AG04449 (cell line): Measurements from ENCODE around the gene IQGAP2.

ENCODE experiments used
- CTCF ChIA-PET: fragments of 350-600 bp; formaldehyde crosslinking; extraction: SDS; loops from one replicate; lab custom pipeline; 2021; ENCODE audit warnings: antibody characterized with exemption; lab: Yijun Ruan, JAX
- POLR2A ChIA-PET: fragments of 400-600, 350-600 bp; formaldehyde crosslinking; extraction: SDS; loops from one replicate; lab custom pipeline; 2020; ENCODE audit warnings: antibody characterized with exemption, inconsistent platforms; lab: Yijun Ruan, JAX
- DNase-seq: peaks from one replicate; pipeline ENCODE4 v3.0.0-alpha.2; 2010; ENCODE audit warnings: low read depth, low spot score
- H3K4me3 ChIP-seq: 2 replicates; pipeline ENCODE4 v1.5.1; 2011; ENCODE audit warnings: low read depth, mild to moderate bottlenecking, control low read depth, low read length
- CTCF ChIP-seq: IDR thresholded peaks from one replicate; pipeline ENCODE4 v1.5.1; 2011; ENCODE audit warnings: mild to moderate bottlenecking, moderate library complexity, low read length, control low read depth, inconsistent platforms; ENCODE audit not compliant: insufficient read depth; ENCODE audit errors: missing control alignments

The IQGAP2 gene

GRCh38 chr5:76402886-76403765 lies at the start of gene IQGAP2:
Gene IQGAP2 (plus strand): TSS chr5:76403285. CDS start chr5:76403546, 261 bp downstream.
- ChIA-PET POLR2A (no interaction called here), CTCF (no interaction called here)
- no peak for DNase-seq
- peak within 1 kb of the TSS; percentile 60 for H3K4me3 ChIP-seq
- TF ChIP-seq CTCF = peak; percentile 74

- TF ChIP-seq CTCF = no peak
- H3K4me3 ChIP-seq = no peak overlapping the region
- ChIA-PET CTCF (no interaction called here), POLR2A (no interaction called here)
- no peak for DNase-seq
These were observed 46.2 kb upstream of the IQGAP2 start for GRCh38 chr5:76356887-76357286.

GRCh38 chr5:76363352-76364225 lies 39.5 kb upstream of the IQGAP2 start:
- no peak overlapping the region for H3K4me3 ChIP-seq
- no peak for TF ChIP-seq CTCF
- no peak for DNase-seq
- ChIA-PET POLR2A (no interaction called here), CTCF (no interaction called here)

- no peak for DNase-seq
- ChIA-PET POLR2A (no interaction called here), CTCF (no interaction called here)
- TF ChIP-seq CTCF = no peak
- no peak overlapping the region for H3K4me3 ChIP-seq
These were observed 38.9 kb upstream of the IQGAP2 start for GRCh38 chr5:76364226-76364589.

DNA sequence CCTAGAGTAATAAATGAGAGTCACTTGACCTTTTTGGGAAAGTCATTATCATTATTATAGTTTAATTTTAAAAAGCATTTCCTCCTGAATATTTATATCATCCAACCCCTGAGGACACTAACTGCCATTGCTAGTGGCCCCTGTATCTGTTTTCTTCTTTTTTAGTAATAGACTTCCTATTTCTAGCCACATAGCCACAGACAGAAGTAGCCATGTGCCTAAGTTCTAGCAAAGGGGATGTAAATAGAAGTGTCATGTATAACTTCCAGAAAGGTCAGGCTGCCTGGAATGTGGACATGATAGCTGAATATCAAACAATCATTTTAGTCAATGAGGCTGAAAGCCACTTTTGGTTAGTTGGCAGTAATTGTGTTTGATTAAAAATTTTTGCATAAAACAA lies 37.5 kb upstream of the IQGAP2 start:
- no peak overlapping the region for H3K4me3 ChIP-seq
- ChIA-PET CTCF (no interaction called here), POLR2A (no interaction called here)
- no peak for DNase-seq
- TF ChIP-seq CTCF = no peak

DNA sequence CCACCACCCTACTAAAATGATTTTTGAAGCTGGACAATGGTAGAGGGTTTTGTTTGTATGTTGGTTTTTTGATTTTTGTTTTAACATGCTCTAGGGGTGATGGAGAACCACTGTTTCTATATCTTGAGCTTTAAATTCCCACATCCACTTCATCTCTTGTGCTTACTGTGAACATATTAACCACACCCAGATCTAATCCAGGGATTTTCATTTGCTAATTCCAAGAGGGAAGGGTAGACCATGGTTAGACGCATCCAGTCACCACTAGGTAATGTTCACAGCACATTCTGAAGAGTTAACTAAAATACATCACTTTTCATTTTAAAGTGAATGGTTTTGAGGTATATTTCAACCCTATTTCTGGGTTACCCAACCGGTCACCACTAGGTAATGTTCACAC lies 36.5 kb upstream of the IQGAP2 start:
- no peak for DNase-seq
- H3K4me3 ChIP-seq = no peak overlapping the region
- POLR2A ChIA-PET = no interaction called here
- CTCF ChIA-PET = no interaction called here
- no peak for TF ChIP-seq CTCF
